GM21447 (cell line): Measurements from ENCODE around the gene KIF13A.

Source experiments
- ATAC-seq: cut with Tn5 transposase; IDR thresholded peaks from one replicate; pipeline ENCODE4 v1.9.1; 2021; ENCODE audit not compliant: unreplicated experiment

Gene KIF13A

GRCh38 chr6:17730078-17730704, 257.2 kb downstream of the KIF13A start:
- no peak for ATAC-seq

DNA sequence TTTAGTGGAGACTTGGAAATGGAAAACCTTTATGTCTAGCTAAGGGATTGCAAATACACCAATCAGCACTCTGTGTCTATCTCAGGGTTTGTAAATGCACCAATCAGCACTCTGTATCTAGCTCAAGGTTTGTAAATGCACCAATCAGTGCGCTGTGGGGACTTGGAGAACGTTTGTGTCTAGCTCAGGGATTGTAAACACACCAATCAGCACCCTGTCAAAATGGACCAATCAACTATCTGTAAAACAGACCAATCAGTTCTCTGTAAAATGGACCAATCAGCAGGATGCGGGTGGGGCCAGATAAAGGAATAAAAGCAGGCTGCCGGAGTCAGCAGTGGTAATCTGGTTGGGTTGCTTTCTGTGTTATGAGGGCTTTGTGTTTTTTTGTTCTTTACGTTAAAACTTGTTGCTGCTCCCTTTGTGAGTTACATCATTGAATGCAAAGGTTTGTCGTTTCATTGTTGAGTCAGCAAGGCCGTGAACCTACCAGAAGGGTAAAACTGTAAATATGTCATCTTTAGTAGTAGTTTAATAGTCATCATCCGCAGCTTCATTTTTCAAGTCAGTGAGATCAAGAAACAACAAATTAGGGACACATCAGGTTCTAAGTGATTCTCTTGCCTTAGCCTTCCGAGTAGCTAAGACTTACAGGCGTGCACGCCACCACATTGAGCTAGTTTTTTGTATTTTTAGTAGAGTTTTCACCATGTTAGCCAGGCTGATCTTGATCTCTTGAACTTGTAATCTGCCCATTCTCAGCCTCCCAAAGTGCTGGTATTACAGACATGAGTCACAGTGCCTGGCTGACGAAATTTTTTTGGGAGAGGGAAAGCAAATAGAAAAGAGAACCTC, 258.0 kb downstream of the KIF13A start:
- no peak for ATAC-seq

DNA sequence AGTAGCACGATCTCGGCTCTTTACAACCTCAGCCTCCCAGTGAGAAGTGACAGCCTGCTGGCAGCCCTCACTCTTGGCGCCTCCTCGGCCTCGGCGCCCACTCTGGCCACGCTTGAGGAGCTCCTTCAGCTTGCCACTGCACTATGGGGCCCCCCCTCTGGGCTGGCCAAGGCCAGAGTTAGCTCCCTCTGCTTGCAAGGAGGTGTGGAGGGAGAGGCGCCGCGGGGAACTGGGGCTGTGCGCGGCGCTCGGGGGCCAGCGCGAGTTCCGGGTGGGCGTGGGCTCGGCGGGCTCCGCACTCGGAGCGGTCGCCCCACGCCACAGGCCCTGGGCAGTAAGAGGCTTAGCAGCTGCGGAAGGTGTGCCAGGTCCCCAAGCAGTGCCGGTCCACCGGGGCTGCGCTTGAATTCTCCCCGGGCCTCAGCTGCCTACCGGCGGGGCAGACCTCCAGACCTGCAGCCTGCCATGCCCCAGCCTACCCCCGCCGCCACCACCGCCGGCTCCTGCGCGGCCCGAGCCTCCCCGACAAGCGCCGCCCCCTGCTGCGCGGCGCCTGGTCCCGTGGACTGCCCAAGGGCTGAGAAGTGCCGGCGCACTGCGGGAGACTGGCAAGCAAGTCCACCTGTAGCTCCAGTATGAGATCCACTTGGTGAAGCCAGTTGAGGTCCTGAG, 258.7 kb downstream of the KIF13A start:
- ATAC-seq: no peak

DNA sequence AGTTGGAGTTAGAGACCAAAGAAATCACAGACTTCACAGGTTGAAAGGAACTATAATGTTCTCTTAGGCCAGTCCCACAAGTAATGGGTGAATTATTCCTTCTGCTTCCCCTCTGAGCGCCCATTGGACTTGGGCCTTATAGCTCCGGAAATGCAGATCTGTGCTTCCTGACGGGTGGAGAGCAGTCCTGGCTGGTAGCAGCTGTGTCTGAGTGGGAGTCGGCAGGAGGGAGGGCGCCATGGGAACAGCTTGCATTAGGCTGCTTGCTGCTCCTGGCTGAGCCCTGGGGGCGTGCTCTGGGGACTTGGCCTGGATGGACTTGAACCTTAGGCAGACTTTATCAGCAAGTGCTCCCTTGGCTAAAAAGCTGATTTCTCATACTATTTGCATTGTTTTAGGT, 262.4 kb downstream of the KIF13A start:
- no peak for ATAC-seq

GRCh38 chr6:17724341-17724740, 263.1 kb downstream of the KIF13A start:
- ATAC-seq: no peak

DNA sequence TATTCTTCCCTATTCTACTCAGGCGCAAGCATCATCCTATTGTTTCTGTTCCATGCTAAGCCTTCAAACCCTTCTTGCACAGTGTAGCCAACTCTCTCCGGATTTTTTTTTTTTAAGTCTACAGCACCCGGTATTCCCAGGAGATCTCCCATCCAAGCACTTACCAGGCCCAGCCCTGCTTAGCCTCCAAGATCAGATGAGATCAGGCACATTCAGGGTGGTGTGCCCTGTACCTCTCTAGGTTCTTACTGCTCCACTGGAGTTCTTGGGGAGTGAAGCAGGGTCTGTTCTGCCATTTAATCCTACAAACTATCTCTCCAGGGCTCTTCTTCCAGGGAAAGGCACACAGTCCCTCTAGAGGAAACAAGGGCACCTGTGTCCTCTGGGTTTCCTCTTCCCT, 265.8 kb downstream of the KIF13A start:
- no peak for ATAC-seq

DNA sequence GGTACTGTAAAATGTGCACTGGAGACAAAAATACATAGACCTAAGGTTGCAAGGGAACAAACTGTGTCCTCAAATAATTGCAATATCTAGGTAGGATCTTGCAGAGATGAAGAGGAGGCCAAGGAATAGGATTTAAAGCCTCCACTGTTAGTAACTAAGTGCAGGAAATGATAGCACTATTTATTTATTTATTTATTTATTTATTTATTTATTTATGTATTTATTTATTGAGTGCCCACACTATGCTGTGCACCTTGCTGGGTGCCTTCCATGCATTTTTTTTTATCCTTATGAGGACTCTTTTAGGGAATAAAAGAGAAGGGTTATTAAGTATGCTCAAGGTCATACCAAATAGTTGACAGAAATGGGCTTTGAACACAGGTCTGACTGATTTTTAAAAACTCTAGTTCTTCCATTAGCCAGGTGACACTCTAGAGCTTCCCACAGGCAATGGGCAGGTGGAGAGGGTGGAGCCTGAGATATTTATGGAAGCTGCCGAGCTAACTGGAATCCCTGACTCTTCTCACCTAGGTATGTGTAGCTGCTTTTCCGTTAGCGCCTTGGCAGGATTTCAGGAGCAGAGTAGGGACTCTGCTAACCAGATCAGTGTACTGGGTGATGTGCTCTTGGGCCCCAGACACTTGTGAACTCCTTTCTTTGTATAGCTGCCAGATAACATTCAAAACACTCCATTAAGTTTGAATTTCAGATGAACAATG, 268.0 kb downstream of the KIF13A start:
- ATAC-seq: no peak

GRCh38 chr6:17716221-17716620, 271.2 kb downstream of the KIF13A start:
- ATAC-seq: no peak

- peak; percentile 94 for ATAC-seq
Measured at GRCh38 chr6:17714879-17715851, 272.3 kb downstream of the KIF13A start.

DNA sequence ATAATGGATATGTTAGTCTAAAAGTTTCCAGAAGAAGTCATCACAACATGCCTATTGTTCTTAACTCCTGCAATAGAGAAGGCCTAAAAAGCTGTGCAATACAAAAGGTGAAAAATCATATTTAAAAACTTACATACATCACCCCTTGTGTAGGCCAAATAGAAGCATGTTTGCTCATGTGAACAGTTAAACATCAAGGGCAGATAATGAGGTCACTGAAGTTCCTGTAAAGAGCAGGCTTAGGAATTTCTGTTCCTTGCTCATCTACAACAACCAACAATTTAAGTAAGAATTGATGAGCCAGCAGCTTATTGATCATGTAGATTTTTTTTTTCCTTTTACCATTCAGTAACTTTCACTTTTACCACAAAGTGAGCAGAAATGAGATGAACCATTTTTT, 273.3 kb downstream of the KIF13A start:
- no peak for ATAC-seq

GRCh38 chr6:17712576-17712975, 274.9 kb downstream of the KIF13A start:
- ATAC-seq: no peak

GRCh38 chr6:17710331-17710730, 277.1 kb downstream of the KIF13A start:
- ATAC-seq: no peak

GRCh38 chr6:17709476-17709875, 278.0 kb downstream of the KIF13A start:
- no peak for ATAC-seq
